H1 (cell line): ENCODE measurements around the gene LYRM7. TPM values are rescaled to one million over a fixed set of nuclear protein-coding genes. Genes with fewer than 3 reads are reported as not detected.

ENCODE experiments used
- CTCF ChIA-PET: fragments of 300-600 bp; sonication (Branson Sonifier 250); formaldehyde crosslinking; loops from one replicate; lab custom pipeline; 2021; ENCODE audit not compliant: partially characterized antibody; lab: Charles Lee
- POLR2A ChIA-PET: fragments of 300-600 bp; sonication (Branson Sonifier 250); formaldehyde crosslinking; loops from one replicate; lab custom pipeline; 2021; ENCODE audit warnings: inconsistent platforms; ENCODE audit not compliant: partially characterized antibody; lab: Charles Lee
- DNase-seq, 2 experiments: peaks; one replicate each; pipeline versions ENCODE4 v3.0.0 to v3.0.0-alpha.2; 2010 to 2022; ENCODE audit warnings: low spot score in 2 of 2, low read depth in 1 of 2, mixed read lengths in 1 of 2
- FAIRE-seq: peaks from 2 replicates; lab custom pipeline; 2011; peaks lifted over from hg19 to GRCh38; lab: Jason Lieb, UNC
- H2AFZ ChIP-seq: 2 replicates; pipeline ENCODE4 v1.8.1; 2012; ENCODE audit warnings: low read length, inconsistent platforms
- H2AK5ac ChIP-seq: 2 replicates; pipeline ENCODE4 v1.6.1; 2013; ENCODE audit warnings: low read depth, low read length
- H2BK120ac ChIP-seq: replicated peaks from 2 replicates; pipeline ENCODE3; 2013; ENCODE audit warnings: low read depth, low read length, inconsistent platforms
- H2BK12ac ChIP-seq: 2 replicates; pipeline ENCODE4 v1.6.1; 2013; ENCODE audit warnings: low read depth, low read length
- H2BK15ac ChIP-seq: 2 replicates; pipeline ENCODE4 v1.6.1; 2013; ENCODE audit warnings: low read length
- H2BK20ac ChIP-seq: 2 replicates; pipeline ENCODE4 v1.6.1; 2013; ENCODE audit warnings: low read length
- H2BK5ac ChIP-seq: 2 replicates; pipeline ENCODE4 v1.6.1; 2013; ENCODE audit warnings: low read depth, low read length
- H3K14ac ChIP-seq: 2 replicates; pipeline ENCODE4 v1.6.1; 2013; ENCODE audit warnings: inconsistent platforms; ENCODE audit not compliant: insufficient read length
- H3K18ac ChIP-seq: 2 replicates; pipeline ENCODE4 v1.6.1; 2013; ENCODE audit warnings: low read length; ENCODE audit errors: extremely low read depth
- H3K23ac ChIP-seq: 2 replicates; pipeline ENCODE4 v1.6.1; 2013; ENCODE audit warnings: inconsistent platforms; ENCODE audit not compliant: insufficient read length
- H3K23me2 ChIP-seq: 2 replicates; pipeline ENCODE4 v1.6.1; 2013; ENCODE audit warnings: low read depth, low read length
- H3K27ac ChIP-seq: 2 replicates; pipeline ENCODE4 v1.6.1; 2011; ENCODE audit warnings: low read depth, low read length, inconsistent platforms
- H3K27me3 ChIP-seq, 4 experiments: replicated peaks in 1 of 4; 1 replicate in 1 of 4; 2 replicates in 3 of 4; pipeline versions ENCODE4 v1.6.1 to v1.8.1; 2011 to 2013; ENCODE audit warnings: low read length in 3 of 4, mild to moderate bottlenecking in 3 of 4, inconsistent platforms in 2 of 4, mixed read lengths in 2 of 4, moderate library complexity in 1 of 4; ENCODE audit not compliant: control insufficient read depth in 3 of 4, insufficient read depth in 3 of 4; ENCODE audit errors: extremely low read depth in 1 of 4
- H3K36me3 ChIP-seq, 4 experiments: 2 replicates each; pipeline versions ENCODE4 v1.6.1 to v1.8.1; 2011 to 2013; ENCODE audit warnings: mild to moderate bottlenecking in 4 of 4, low read length in 3 of 4, moderate library complexity in 2 of 4, control low read depth in 1 of 4, inconsistent platforms in 1 of 4; ENCODE audit not compliant: insufficient read depth in 4 of 4, control insufficient read depth in 2 of 4
- H3K4ac ChIP-seq: replicated peaks from 2 replicates; pipeline ENCODE3; 2013; ENCODE audit warnings: low read length, low read depth, mixed read lengths, inconsistent platforms; ENCODE audit not compliant: insufficient read length
- H3K4me1 ChIP-seq, 4 experiments: replicated peaks in 1 of 4; 1 replicate in 1 of 4; 2 replicates in 3 of 4; pipeline versions ENCODE4 v1.6.1 to v1.8.1; 2011 to 2013; ENCODE audit warnings: low read length in 3 of 4, inconsistent platforms in 2 of 4, mixed read lengths in 1 of 4; ENCODE audit not compliant: insufficient read depth in 4 of 4, control insufficient read depth in 3 of 4
- H3K4me2 ChIP-seq, 2 experiments: 2 replicates each; pipeline versions ENCODE4 v1.6.1 to v1.8.1; 2011 to 2013; ENCODE audit warnings: low read depth in 2 of 2, low read length in 2 of 2, control low read depth in 1 of 2, inconsistent platforms in 1 of 2, mild to moderate bottlenecking in 1 of 2; ENCODE audit not compliant: insufficient read depth in 1 of 2
- H3K4me3 ChIP-seq, 4 experiments: fragments of 200-600, 300-600 bp in 1 of 4; sonication (generic), shearing (Covaris generic), sonication (Bioruptor Twin) in 1 of 4; 2 replicates each; pipeline versions ENCODE4 v1.5.1 to v1.8.1; 2011 to 2016; ENCODE audit warnings: low read length in 4 of 4, low read depth in 3 of 4, control low read depth in 2 of 4, inconsistent platforms in 2 of 4, mild to moderate bottlenecking in 2 of 4, mixed read lengths in 1 of 4, moderate library complexity in 1 of 4; ENCODE audit not compliant: insufficient read depth in 2 of 4; ENCODE audit errors: extremely low read depth in 1 of 4
- H3K56ac ChIP-seq: replicated peaks from 2 replicates; pipeline ENCODE3; 2013; ENCODE audit warnings: low read depth, mild to moderate bottlenecking, mixed read lengths, low read length, inconsistent platforms; ENCODE audit not compliant: insufficient read length
- H3K79me1 ChIP-seq: 2 replicates; pipeline ENCODE4 v1.6.1; 2013; ENCODE audit warnings: low read depth, low read length, control low read depth
- H3K79me2 ChIP-seq, 2 experiments: 2 replicates each; pipeline versions ENCODE4 v1.6.1 to v1.8.1; 2012 to 2013; ENCODE audit warnings: low read length in 2 of 2, mild to moderate bottlenecking in 2 of 2, inconsistent platforms in 1 of 2; ENCODE audit not compliant: insufficient read depth in 2 of 2, control insufficient read depth in 1 of 2
- H3K9ac ChIP-seq, 4 experiments: replicated peaks in 1 of 4; 1 replicate in 1 of 4; 2 replicates in 3 of 4; pipeline versions ENCODE4 v1.6.1 to v1.8.1; 2011 to 2013; ENCODE audit warnings: low read depth in 3 of 4, low read length in 3 of 4, control low read depth in 2 of 4, mild to moderate bottlenecking in 2 of 4, moderate library complexity in 2 of 4, inconsistent platforms in 1 of 4; ENCODE audit errors: extremely low read depth in 1 of 4
- H3K9me3 ChIP-seq, 2 experiments: 2 replicates each; pipeline versions ENCODE4 v1.6.1 to v1.8.1; 2012 to 2013; ENCODE audit warnings: mild to moderate bottlenecking in 2 of 2, moderate library complexity in 2 of 2, control low read depth in 1 of 2, inconsistent platforms in 1 of 2, low read depth in 1 of 2, low read length in 1 of 2, mixed read lengths in 1 of 2; ENCODE audit not compliant: insufficient read depth in 2 of 2
- H4K20me1 ChIP-seq, 2 experiments: replicated peaks in 1 of 2; 2 replicates each; pipeline versions ENCODE3 to v1.8.1; 2011 to 2013; ENCODE audit warnings: inconsistent platforms in 2 of 2, low read length in 2 of 2, mild to moderate bottlenecking in 1 of 2; ENCODE audit not compliant: insufficient read depth in 2 of 2, control insufficient read depth in 1 of 2
- H4K5ac ChIP-seq: 2 replicates; pipeline ENCODE4 v1.6.1; 2013; ENCODE audit warnings: low read length, low read depth, mixed read lengths, inconsistent platforms; ENCODE audit not compliant: insufficient read length
- H4K8ac ChIP-seq: 2 replicates; pipeline ENCODE4 v1.8.0; 2013; ENCODE audit warnings: mild to moderate bottlenecking, moderate library complexity, low read length, inconsistent platforms; ENCODE audit not compliant: insufficient read depth; ENCODE audit errors: extremely low read depth
- H4K91ac ChIP-seq: replicated peaks from 2 replicates; pipeline ENCODE3; 2013; ENCODE audit warnings: low read length, mixed read lengths, inconsistent platforms; ENCODE audit not compliant: insufficient read length
- POLR2A ChIP-seq, 2 experiments: IDR thresholded peaks; 1 replicate in 1 of 2; 2 replicates in 1 of 2; pipeline ENCODE4 v1.6.1; 2011; ENCODE audit warnings: low read depth in 2 of 2, low read length in 2 of 2, mild to moderate bottlenecking in 2 of 2; ENCODE audit errors: control extremely low read depth in 1 of 2
- WGBS, 2 experiments: shearing (Covaris generic) in 1 of 2; methylation state at CpG; one replicate each; pipeline versions ENCODE4 v1.1.6 to v1.1.7; 2013 to 2015; ENCODE audit warnings: low lambda C conversion rate in 2 of 2, mixed read lengths in 2 of 2, inconsistent platforms in 1 of 2, low coverage in 1 of 2, missing lambda C conversion rate in 1 of 2; ENCODE audit not compliant: insufficient replicate concordance in 2 of 2, insufficient coverage in 1 of 2, insufficient read length in 1 of 2; ENCODE audit errors: extremely low coverage in 1 of 2, missing lambda C conversion rate in 1 of 2; 5-methylcytosine and 5-hydroxymethylcytosine counted together
- polyA plus RNA-seq, 7 experiments: library from polyadenylated mRNA; depleted of rRNA in 3 of 7; stranded (reverse) in 5 of 7; unstranded in 2 of 7; fragments of >200 nt in 5 of 7; fragments of 200-250 nt in 2 of 7; gene quantifications; 1 replicate in 5 of 7; 2 replicates in 1 of 7; 4 replicates in 1 of 7; pipeline versions ENCODE4 v1.2.1 to v1.2.3, GENCODE V29; 2011 to 2013; ENCODE audit warnings: missing spikeins in 2 of 7, mixed read lengths in 2 of 7
- total RNA-seq: library from RNA; stranded (reverse); fragmentation: NEBNext Ultra II Directional; extraction: Animal tissue kit (Norgen Biotek cat#: 25700); gene quantifications from 2 replicates; pipeline ENCODE4 v1.2.1, GENCODE V29; 2021

LYRM7 gene
- total and polyA plus RNA-seq, 2 of the 8 experiments (the other 6 are each of a cell fraction or from before 2014, with no cell fraction given), result 1.9 to 12.6 TPM

- POLR2A ChIA-PET, result interaction anchor here (0.6 kb wide), 1 partner anchor 151 kb away, joined by 3 read pairs; no protein-coding TSS in a partner anchor
- Histone ChIP-seq H4K8ac (no peak overlapping the region), H3K9ac (no peak overlapping the region), H4K20me1 (no peaks in the 10 kb centered on the region), H3K23ac (no peak overlapping the region), H3K79me2 (no peaks in the 10 kb centered on the region), H2BK5ac (no peak overlapping the region), H3K4me1 (no peaks in the 10 kb centered on the region), H3K14ac (no peak overlapping the region), H3K27me3 (no peaks in the 10 kb centered on the region), H2AK5ac (no peak overlapping the region), H2BK120ac (no peak overlapping the region), H4K91ac (no peak overlapping the region), H2AFZ (no peak overlapping the region), H3K79me1 (no peaks in the 10 kb centered on the region), H2BK12ac (no peak overlapping the region), H3K36me3 (no peaks in the 10 kb centered on the region), H3K27ac (no peak overlapping the region), H3K18ac (no peak overlapping the region), H3K9me3 (no peaks in the 10 kb centered on the region), H3K23me2 (no peaks in the 10 kb centered on the region), H3K4ac (no peak overlapping the region), H3K56ac (no peak overlapping the region), H2BK15ac (no peak overlapping the region), H4K5ac (no peak overlapping the region), H3K4me3 (no peak overlapping the region), H2BK20ac (no peak overlapping the region), H3K4me2 (no peak overlapping the region)
- CTCF ChIA-PET, result no interaction called here
- TF ChIP-seq POLR2A (IDR thresholded peaks at IDR 0.05; ENCODE audit: control extremely low read depth in 1 of 2, low read depth in 2 of 2, low read length in 2 of 2), result no peak
- FAIRE-seq, result no peak
- 93% methylated on average over 2 of the region's 2 CpGs; no CpG with 5 or more reads in 1 of the 2 experiments for WGBS, 2 experiments
- no peak for DNase-seq
Measured at GRCh38 chr5:131245948-131246347, 75.2 kb downstream of the LYRM7 start.
